Testis (tissue), 2 donors: ENCODE data around the gene GALNT18.

ENCODE experiments used
- POLR2A ChIP-seq: fragments of 450-650 bp; IDR thresholded peaks from one replicate; pipeline ENCODE4 v1.6.1; 2017; ENCODE audit warnings: antibody characterized with exemption, mild to moderate bottlenecking, moderate library complexity
- TF ChIP-seq, protein P1 (sequence below), 3 experiments: fragments of 450-650 bp in 2 of 3; fragments of 200-600 bp in 1 of 3; sonication (generic) in 1 of 3; IDR thresholded peaks; one replicate each; pipeline ENCODE4 v1.5.1; 2016 to 2019; ENCODE audit warnings: antibody characterized with exemption in 3 of 3, mild to moderate bottlenecking in 2 of 3, moderate library complexity in 1 of 3

DNA sequence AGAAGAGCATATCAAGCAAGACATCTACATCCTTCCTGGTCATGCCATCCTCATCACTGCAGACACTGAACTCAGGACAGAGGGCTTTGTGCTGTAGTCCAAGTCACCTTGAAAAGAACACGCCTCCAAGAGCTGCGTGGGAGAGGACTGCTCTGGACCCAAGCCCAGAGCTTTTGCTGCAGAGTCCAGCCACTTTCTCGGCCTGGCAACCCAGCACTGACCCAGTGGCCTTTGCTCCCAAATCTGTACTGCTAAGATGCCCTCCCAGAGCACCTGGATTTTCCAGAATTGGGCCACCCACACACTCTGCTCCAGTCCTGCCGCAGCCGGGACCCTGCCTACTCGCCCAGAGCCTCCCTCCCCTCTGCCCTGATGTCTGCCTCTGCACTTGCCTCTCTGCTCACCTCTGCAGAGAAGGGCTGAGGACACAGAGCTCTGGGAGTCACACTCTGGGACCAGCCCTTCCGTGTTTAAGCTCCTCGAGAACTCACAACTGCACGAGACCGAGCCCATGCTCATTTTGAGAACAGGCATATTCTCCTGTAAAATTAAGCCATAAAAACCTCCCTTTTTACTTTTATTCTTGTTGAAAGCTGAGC, 185.0 kb downstream of the GALNT18 start:
- no peak for TF ChIP-seq POLR2A
- TF ChIP-seq, protein P1, sequence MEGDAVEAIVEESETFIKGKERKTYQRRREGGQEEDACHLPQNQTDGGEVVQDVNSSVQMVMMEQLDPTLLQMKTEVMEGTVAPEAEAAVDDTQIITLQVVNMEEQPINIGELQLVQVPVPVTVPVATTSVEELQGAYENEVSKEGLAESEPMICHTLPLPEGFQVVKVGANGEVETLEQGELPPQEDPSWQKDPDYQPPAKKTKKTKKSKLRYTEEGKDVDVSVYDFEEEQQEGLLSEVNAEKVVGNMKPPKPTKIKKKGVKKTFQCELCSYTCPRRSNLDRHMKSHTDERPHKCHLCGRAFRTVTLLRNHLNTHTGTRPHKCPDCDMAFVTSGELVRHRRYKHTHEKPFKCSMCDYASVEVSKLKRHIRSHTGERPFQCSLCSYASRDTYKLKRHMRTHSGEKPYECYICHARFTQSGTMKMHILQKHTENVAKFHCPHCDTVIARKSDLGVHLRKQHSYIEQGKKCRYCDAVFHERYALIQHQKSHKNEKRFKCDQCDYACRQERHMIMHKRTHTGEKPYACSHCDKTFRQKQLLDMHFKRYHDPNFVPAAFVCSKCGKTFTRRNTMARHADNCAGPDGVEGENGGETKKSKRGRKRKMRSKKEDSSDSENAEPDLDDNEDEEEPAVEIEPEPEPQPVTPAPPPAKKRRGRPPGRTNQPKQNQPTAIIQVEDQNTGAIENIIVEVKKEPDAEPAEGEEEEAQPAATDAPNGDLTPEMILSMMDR (IDR thresholded peaks at IDR 0.05): no peak
